ENCODE results near the gene MAP3K21.

The MAP3K21 gene

DNA sequence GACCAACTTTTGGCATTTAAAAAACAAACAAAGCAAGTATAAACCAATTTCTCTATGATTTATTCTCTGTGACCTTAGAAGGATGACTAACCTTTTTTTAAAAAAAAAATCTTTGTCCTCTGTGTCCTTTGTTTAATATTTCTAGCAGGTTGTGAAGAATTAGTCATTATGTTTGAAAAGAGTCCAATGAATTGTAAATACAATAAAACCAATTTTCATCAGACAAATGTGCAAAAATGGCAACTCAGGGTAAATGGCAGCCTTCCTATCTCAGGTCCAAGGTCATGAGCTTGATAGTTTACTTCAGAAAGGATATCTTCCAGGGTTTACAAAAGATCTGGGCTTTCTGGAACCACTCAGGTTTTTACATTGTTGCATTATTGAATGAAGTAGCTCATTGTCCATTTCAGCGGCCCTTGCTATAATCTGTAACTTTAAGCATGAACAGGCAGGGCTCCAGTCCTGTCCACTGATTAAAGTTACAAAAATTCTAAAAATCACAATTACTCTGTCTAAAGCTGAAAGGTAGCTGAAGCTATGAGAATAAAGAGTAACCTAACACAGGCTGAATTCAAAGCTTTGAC, 11.7 kb upstream of the MAP3K21 start (continued):
- TF ChIP-seq, protein P1, sequence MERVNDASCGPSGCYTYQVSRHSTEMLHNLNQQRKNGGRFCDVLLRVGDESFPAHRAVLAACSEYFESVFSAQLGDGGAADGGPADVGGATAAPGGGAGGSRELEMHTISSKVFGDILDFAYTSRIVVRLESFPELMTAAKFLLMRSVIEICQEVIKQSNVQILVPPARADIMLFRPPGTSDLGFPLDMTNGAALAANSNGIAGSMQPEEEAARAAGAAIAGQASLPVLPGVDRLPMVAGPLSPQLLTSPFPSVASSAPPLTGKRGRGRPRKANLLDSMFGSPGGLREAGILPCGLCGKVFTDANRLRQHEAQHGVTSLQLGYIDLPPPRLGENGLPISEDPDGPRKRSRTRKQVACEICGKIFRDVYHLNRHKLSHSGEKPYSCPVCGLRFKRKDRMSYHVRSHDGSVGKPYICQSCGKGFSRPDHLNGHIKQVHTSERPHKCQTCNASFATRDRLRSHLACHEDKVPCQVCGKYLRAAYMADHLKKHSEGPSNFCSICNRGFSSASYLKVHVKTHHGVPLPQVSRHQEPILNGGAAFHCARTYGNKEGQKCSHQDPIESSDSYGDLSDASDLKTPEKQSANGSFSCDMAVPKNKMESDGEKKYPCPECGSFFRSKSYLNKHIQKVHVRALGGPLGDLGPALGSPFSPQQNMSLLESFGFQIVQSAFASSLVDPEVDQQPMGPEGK (CRISPR knock-in tag; IDR thresholded peaks at IDR 0.05; ENCODE audit: borderline replicate concordance) = no peak
- TF ChIP-seq RARB (CRISPR knock-in tag; IDR thresholded peaks at IDR 0.05) (no peak), ZFP30 (CRISPR knock-in tag; IDR thresholded peaks at IDR 0.05) (no peak), ZNF565 (CRISPR knock-in tag; conservative IDR thresholded peaks at IDR 0.05; ENCODE audit: low read depth) (no peak), ZNF8 (CRISPR knock-in tag; IDR thresholded peaks at IDR 0.05) (no peak)

GRCh38 chr1:233316473-233316872, 11.1 kb upstream of the MAP3K21 start:
- no peak for TF ChIP-seq ARNTL (CRISPR knock-in tag; IDR thresholded peaks at IDR 0.05; ENCODE audit: borderline replicate concordance, low read depth)

DNA sequence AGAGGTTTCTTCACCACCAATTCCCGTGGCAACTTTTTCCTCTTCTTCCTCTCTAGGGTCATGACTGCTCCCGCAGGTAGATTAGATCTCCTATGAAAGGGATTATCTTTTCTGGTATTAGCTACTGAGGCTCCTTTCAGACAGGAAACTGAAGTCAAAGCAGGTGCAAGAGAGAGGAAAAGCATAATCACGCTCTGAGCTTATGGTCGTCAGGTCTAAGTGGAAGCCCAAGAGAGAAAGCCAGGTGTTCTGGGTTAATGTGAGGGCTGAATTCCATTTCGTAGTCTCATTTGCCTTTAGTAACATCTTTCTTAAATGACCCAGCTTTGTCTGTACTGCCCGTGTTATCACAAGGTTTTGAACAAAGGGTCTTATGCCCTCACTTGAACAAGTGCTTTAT, 8.3 kb upstream of the MAP3K21 start:
- TF ChIP-seq TOX (CRISPR knock-in tag; IDR thresholded peaks at IDR 0.05; ENCODE audit: borderline replicate concordance) = no peak
- no peak for TF ChIP-seq ZFP30 (CRISPR knock-in tag; IDR thresholded peaks at IDR 0.05)
- no peak for TF ChIP-seq CSDC2 (CRISPR knock-in tag; IDR thresholded peaks at IDR 0.05)
- TF ChIP-seq, protein P1 (CRISPR knock-in tag; IDR thresholded peaks at IDR 0.05; ENCODE audit: borderline replicate concordance) = no peak
- TF ChIP-seq, protein P2, sequence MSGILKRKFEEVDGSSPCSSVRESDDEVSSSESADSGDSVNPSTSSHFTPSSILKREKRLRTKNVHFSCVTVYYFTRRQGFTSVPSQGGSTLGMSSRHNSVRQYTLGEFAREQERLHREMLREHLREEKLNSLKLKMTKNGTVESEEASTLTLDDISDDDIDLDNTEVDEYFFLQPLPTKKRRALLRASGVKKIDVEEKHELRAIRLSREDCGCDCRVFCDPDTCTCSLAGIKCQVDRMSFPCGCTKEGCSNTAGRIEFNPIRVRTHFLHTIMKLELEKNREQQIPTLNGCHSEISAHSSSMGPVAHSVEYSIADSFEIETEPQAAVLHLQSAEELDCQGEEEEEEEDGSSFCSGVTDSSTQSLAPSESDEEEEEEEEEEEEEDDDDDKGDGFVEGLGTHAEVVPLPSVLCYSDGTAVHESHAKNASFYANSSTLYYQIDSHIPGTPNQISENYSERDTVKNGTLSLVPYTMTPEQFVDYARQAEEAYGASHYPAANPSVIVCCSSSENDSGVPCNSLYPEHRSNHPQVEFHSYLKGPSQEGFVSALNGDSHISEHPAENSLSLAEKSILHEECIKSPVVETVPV (CRISPR knock-in tag; IDR thresholded peaks at IDR 0.05) = no peak
- TF ChIP-seq, protein P3, sequence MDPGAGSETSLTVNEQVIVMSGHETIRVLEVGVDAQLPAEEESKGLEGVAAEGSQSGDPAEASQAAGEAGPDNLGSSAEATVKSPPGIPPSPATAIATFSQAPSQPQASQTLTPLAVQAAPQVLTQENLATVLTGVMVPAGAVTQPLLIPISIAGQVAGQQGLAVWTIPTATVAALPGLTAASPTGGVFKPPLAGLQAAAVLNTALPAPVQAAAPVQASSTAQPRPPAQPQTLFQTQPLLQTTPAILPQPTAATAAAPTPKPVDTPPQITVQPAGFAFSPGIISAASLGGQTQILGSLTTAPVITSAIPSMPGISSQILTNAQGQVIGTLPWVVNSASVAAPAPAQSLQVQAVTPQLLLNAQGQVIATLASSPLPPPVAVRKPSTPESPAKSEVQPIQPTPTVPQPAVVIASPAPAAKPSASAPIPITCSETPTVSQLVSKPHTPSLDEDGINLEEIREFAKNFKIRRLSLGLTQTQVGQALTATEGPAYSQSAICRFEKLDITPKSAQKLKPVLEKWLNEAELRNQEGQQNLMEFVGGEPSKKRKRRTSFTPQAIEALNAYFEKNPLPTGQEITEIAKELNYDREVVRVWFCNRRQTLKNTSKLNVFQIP (CRISPR knock-in tag; IDR thresholded peaks at IDR 0.05; ENCODE audit: borderline replicate concordance, low read depth) = no peak
- no peak for TF ChIP-seq ZNF8 (CRISPR knock-in tag; IDR thresholded peaks at IDR 0.05)
- no peak for TF ChIP-seq RARB (CRISPR knock-in tag; IDR thresholded peaks at IDR 0.05)
- no peak for TF ChIP-seq TSHZ2 (CRISPR knock-in tag; IDR thresholded peaks at IDR 0.05)
- no peak for TF ChIP-seq OSR1 (CRISPR knock-in tag; IDR thresholded peaks at IDR 0.05)
- TF ChIP-seq ARNTL (CRISPR knock-in tag; IDR thresholded peaks at IDR 0.05; ENCODE audit: borderline replicate concordance, low read depth) = no peak
- TF ChIP-seq TCF4 (CRISPR knock-in tag; IDR thresholded peaks at IDR 0.05; ENCODE audit: borderline replicate concordance) = no peak
- no peak for TF ChIP-seq PPARA (CRISPR knock-in tag; IDR thresholded peaks at IDR 0.05; ENCODE audit: borderline replicate concordance)
- TF ChIP-seq GLIS3 (CRISPR knock-in tag; IDR thresholded peaks at IDR 0.05) = no peak
- no peak for TF ChIP-seq ZNF70 (CRISPR knock-in tag; IDR thresholded peaks at IDR 0.05)
- TF ChIP-seq ISL1 (CRISPR knock-in tag; IDR thresholded peaks at IDR 0.05) = no peak
- ATAC-seq = no peak

More at GRCh38 chr1:233316473-233316872, 11.1 kb upstream of the MAP3K21 start:
- ATAC-seq = no peak

DNA sequence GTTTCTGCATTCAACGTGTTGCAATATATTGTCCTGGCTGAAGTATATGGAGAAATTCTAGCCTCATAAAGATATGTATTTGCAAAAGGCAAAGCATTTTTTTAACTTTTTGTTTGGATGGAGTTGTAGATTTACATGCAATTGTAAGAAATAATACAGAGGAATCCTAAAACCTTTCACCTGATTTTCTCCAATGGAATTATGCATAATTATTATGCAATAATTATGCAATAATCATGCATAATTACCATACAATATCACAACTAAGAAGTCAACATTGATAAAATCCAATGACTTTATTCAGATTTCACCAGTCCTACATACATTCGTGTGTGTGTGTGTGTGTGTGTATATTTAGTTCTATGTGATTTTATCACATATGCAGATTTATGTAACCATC, 7.5 kb upstream of the MAP3K21 start:
- no peak for ATAC-seq
- TF ChIP-seq ZFP30 (CRISPR knock-in tag; IDR thresholded peaks at IDR 0.05) (no peak), ISL1 (CRISPR knock-in tag; IDR thresholded peaks at IDR 0.05) (no peak)

Measured in SK-N-SH treated with all-trans-retinoic acid at 6 μM for 48 hours (cell line).